Mucosa of descending colon (tissue), 3 donors: Measurements from ENCODE around the gene TCF7L2. TPM values are rescaled to one million over a fixed set of nuclear protein-coding genes. Genes with fewer than 3 reads are reported as not detected.

ENCODE experiments used
- ATAC-seq: fragments of 200-7000 bp; cut with Tn5 transposase; one replicate; pipeline ENCODE4 v1.9.1; 2020; ENCODE audit warnings: mild to moderate bottlenecking, moderate library complexity
- DNase-seq, 3 donors: peaks; one replicate each; pipeline ENCODE4 v3.0.0-alpha.2; 2020
- H3K36me3 ChIP-seq: fragments of 200-600 bp; one replicate; pipeline ENCODE4 v1.8.0; 2021; ENCODE audit warnings: low read depth, mild to moderate bottlenecking
- H3K4me1 ChIP-seq: fragments of 200-600 bp; one replicate; pipeline ENCODE4 v1.8.0; 2021; ENCODE audit warnings: low read depth, mild to moderate bottlenecking
- H3K4me3 ChIP-seq: fragments of 200-600 bp; one replicate; pipeline ENCODE4 v1.8.0; 2021; ENCODE audit warnings: mild to moderate bottlenecking
- H3K9me3 ChIP-seq: fragments of 200-600 bp; one replicate; pipeline ENCODE4 v1.8.0; 2021; ENCODE audit warnings: mild to moderate bottlenecking
- CTCF ChIP-seq: fragments of 200-600 bp; IDR thresholded peaks from one replicate; pipeline ENCODE4 v1.8.0; 2022; ENCODE audit warnings: antibody characterized with exemption, mild to moderate bottlenecking
- intact Hi-C, 2 donors: fragments of 100-400 bp; cut with DNase I in 1 of 2; cut with micrococcal nuclease in 1 of 2; formaldehyde crosslinking; loops; one replicate each; pipeline versions ENCODE4 v1.11.0 to v1.11.1; 2022; cut with DNase I, micrococcal nuclease
- total RNA-seq, 3 donors: library from RNA; stranded (reverse); fragmentation: NEBNext Ultra II Directional in 2 of 3; extraction: Animal tissue kit (Norgen Biotek cat#: 25700) in 2 of 3; gene quantifications; one replicate each; pipeline versions ENCODE4 v1.2.1 to v1.2.4, GENCODE V29; 2021 to 2023
- donor health status: DM: no; HTN: no; CAD: no; lungs with moderate emphysema.
- donor health status: DM: no; HTN: no; CAD: no.
- donor health status: DM: no; HTN: yes; CAD: no.

The TCF7L2 gene
- total RNA-seq, 3 donors from 2014 or later = 99.6 to 182 (median 102) TPM

GRCh38 chr10:112948196-112948595, 1.9 kb upstream of the TCF7L2 start:
- no peak for TF ChIP-seq CTCF
- Histone ChIP-seq H3K36me3 (no peaks in the 10 kb centered on the region), H3K9me3 (no peaks in the 10 kb centered on the region), H3K4me1 (peaks cover 20% of the 10 kb centered on the region), H3K4me3 (no peak overlapping the region)
- ATAC-seq (no peak), DNase-seq (no peak)
- intact Hi-C loops = no loop called here

- H3K36me3 ChIP-seq = no peaks in the 10 kb centered on the region
- no peak overlapping the region for H3K4me3 ChIP-seq
- intact Hi-C loops = no loop called here
- ATAC-seq (peak; percentile 46), DNase-seq (peak in 1 of 3 donors; percentile 61)
- H3K4me1 ChIP-seq = peaks cover 25% of the 10 kb centered on the region
- TF ChIP-seq CTCF = no peak
- no peaks in the 10 kb centered on the region for H3K9me3 ChIP-seq
Observed at GRCh38 chr10:112949143-112949823, 764 bp upstream of the TCF7L2 start.

- no peak for TF ChIP-seq CTCF
- Histone ChIP-seq H3K4me3 (peak overlapping the region; percentile 38), H3K9me3 (no peaks in the 10 kb centered on the region), H3K4me1 (peaks cover 27% of the 10 kb centered on the region), H3K36me3 (no peaks in the 10 kb centered on the region)
- ATAC-seq (no peak), DNase-seq (peak in 2 of 3 donors; percentile 46 to 60)
- intact Hi-C loops = loop anchor here in 1 of 2 donors (10.0 kb wide), 1 partner anchor 184 kb away; no protein-coding TSS in a partner anchor
Observed at GRCh38 chr10:112950714-112951358, 789 bp downstream of the TCF7L2 start.

GRCh38 chr10:112951359-112952281, 1.6 kb downstream of the TCF7L2 start:
- Histone ChIP-seq H3K9me3 (no peaks in the 10 kb centered on the region), H3K4me1 (peaks cover 26% of the 10 kb centered on the region), H3K36me3 (no peaks in the 10 kb centered on the region), H3K4me3 (peak overlapping the region; percentile 44)
- no peak for TF ChIP-seq CTCF
- DNase-seq (peak; percentile 76 to 79 (median 77)), ATAC-seq (peak; percentile 25)
- intact Hi-C loops = loop anchor here in 1 of 2 donors (10.0 kb wide), 1 partner anchor 183 kb away; no protein-coding TSS in a partner anchor
